Skeletal muscle satellite cell (primary cell): ENCODE data around the gene SLC7A9.

ENCODE experiments used
- H3K27me3 ChIP-seq: 2 replicates; pipeline ENCODE4 v1.7.0; 2013; ENCODE audit warnings: low read length; ENCODE audit not compliant: control insufficient read depth, insufficient read depth
- H3K36me3 ChIP-seq: 2 replicates; pipeline ENCODE4 v1.7.0; 2013; ENCODE audit warnings: mild to moderate bottlenecking, control low read depth, low read length; ENCODE audit not compliant: insufficient read depth
- H3K4me1 ChIP-seq: 2 replicates; pipeline ENCODE4 v1.7.0; 2013; ENCODE audit warnings: low read length; ENCODE audit not compliant: control insufficient read depth, insufficient read depth
- H3K4me2 ChIP-seq: 2 replicates; pipeline ENCODE4 v1.7.0; 2013; ENCODE audit warnings: mild to moderate bottlenecking, low read length
- H3K4me3 ChIP-seq: 2 replicates; pipeline ENCODE4 v1.7.0; 2013; ENCODE audit warnings: low read length
- H3K9ac ChIP-seq: 2 replicates; pipeline ENCODE4 v1.7.0; 2013; ENCODE audit warnings: mild to moderate bottlenecking, low read depth, low read length, moderate library complexity
- H3K9me3 ChIP-seq: replicated peaks from 2 replicates; pipeline ENCODE4 v1.7.0; 2013; ENCODE audit warnings: mild to moderate bottlenecking, control low read depth, low read length

The SLC7A9 gene

GRCh38 chr19:32880622-32881021 lies 11.1 kb upstream of the SLC7A9 start:
- H3K4me2 ChIP-seq, result no peak overlapping the region

GRCh38 chr19:32879741-32880140 lies 10.2 kb upstream of the SLC7A9 start:
- Histone ChIP-seq H3K4me3 (no peak overlapping the region), H3K9me3 (no peaks in the 10 kb centered on the region), H3K4me2 (no peak overlapping the region), H3K27me3 (no peaks in the 10 kb centered on the region), H3K4me1 (peaks cover 6% of the 10 kb centered on the region), H3K36me3 (no peaks in the 10 kb centered on the region), H3K9ac (no peak overlapping the region)

More at GRCh38 chr19:32880622-32881021, 11.1 kb upstream of the SLC7A9 start:
- Histone ChIP-seq H3K9me3 (no peaks in the 10 kb centered on the region), H3K4me3 (no peak overlapping the region), H3K9ac (no peak overlapping the region), H3K4me1 (peaks cover 6% of the 10 kb centered on the region), H3K27me3 (no peaks in the 10 kb centered on the region), H3K36me3 (no peaks in the 10 kb centered on the region)

GRCh38 chr19:32878988-32879387 lies 9.4 kb upstream of the SLC7A9 start:
- Histone ChIP-seq H3K27me3 (no peaks in the 10 kb centered on the region), H3K9ac (no peak overlapping the region), H3K4me1 (peaks cover 6% of the 10 kb centered on the region), H3K9me3 (no peaks in the 10 kb centered on the region), H3K36me3 (no peaks in the 10 kb centered on the region), H3K4me2 (no peak overlapping the region), H3K4me3 (no peak overlapping the region)

- no peaks in the 10 kb centered on the region for H3K27me3 ChIP-seq
- H3K4me3 ChIP-seq, result no peak overlapping the region
- no peak overlapping the region for H3K4me2 ChIP-seq
- H3K4me1 ChIP-seq, result peaks cover 6% of the 10 kb centered on the region
- no peak overlapping the region for H3K9ac ChIP-seq
- H3K36me3 ChIP-seq, result no peaks in the 10 kb centered on the region
- H3K9me3 ChIP-seq, result no peaks in the 10 kb centered on the region
These were observed 8.6 kb upstream of the SLC7A9 start for GRCh38 chr19:32877977-32878745.

GRCh38 chr19:32877323-32877912 lies 7.9 kb upstream of the SLC7A9 start:
- no peak overlapping the region for H3K4me2 ChIP-seq
- no peaks in the 10 kb centered on the region for H3K36me3 ChIP-seq
- peaks cover 6% of the 10 kb centered on the region for H3K4me1 ChIP-seq
- H3K9me3 ChIP-seq, result no peaks in the 10 kb centered on the region
- peak overlapping the region; percentile 22 for H3K4me3 ChIP-seq
- no peaks in the 10 kb centered on the region for H3K27me3 ChIP-seq
- no peak overlapping the region for H3K9ac ChIP-seq

- Histone ChIP-seq H3K4me2 (no peak overlapping the region), H3K4me3 (no peak overlapping the region), H3K9me3 (no peaks in the 10 kb centered on the region), H3K27me3 (no peaks in the 10 kb centered on the region), H3K36me3 (no peaks in the 10 kb centered on the region), H3K4me1 (peaks cover 6% of the 10 kb centered on the region), H3K9ac (no peak overlapping the region)
These were observed 7.3 kb upstream of the SLC7A9 start for GRCh38 chr19:32876919-32877285.

GRCh38 chr19:32876236-32876918 lies 6.8 kb upstream of the SLC7A9 start:
- Histone ChIP-seq H3K36me3 (no peaks in the 10 kb centered on the region), H3K9me3 (no peaks in the 10 kb centered on the region), H3K27me3 (no peaks in the 10 kb centered on the region), H3K4me3 (no peak overlapping the region), H3K4me1 (peaks cover 6% of the 10 kb centered on the region), H3K9ac (no peak overlapping the region), H3K4me2 (no peak overlapping the region)

- Histone ChIP-seq H3K36me3 (no peaks in the 10 kb centered on the region), H3K4me1 (peaks cover 6% of the 10 kb centered on the region), H3K4me2 (no peak overlapping the region), H3K27me3 (no peaks in the 10 kb centered on the region), H3K4me3 (no peak overlapping the region), H3K9me3 (no peaks in the 10 kb centered on the region), H3K9ac (no peak overlapping the region)
These were observed 5.9 kb upstream of the SLC7A9 start for GRCh38 chr19:32875428-32875827.

- H3K9me3 ChIP-seq, result no peaks in the 10 kb centered on the region
- H3K36me3 ChIP-seq, result no peaks in the 10 kb centered on the region
- no peak overlapping the region for H3K4me3 ChIP-seq
- no peak overlapping the region for H3K9ac ChIP-seq
- no peaks in the 10 kb centered on the region for H3K27me3 ChIP-seq
- peaks cover 6% of the 10 kb centered on the region for H3K4me1 ChIP-seq
- H3K4me2 ChIP-seq, result no peak overlapping the region
These were observed 5.0 kb upstream of the SLC7A9 start for GRCh38 chr19:32874605-32875004.

- H3K27me3 ChIP-seq, result no peaks in the 10 kb centered on the region
These were observed 3.8 kb upstream of the SLC7A9 start for GRCh38 chr19:32873247-32873959.

GRCh38 chr19:32872391-32872790 lies 2.8 kb upstream of the SLC7A9 start:
- no peak overlapping the region for H3K4me3 ChIP-seq
- H3K27me3 ChIP-seq, result no peaks in the 10 kb centered on the region

More at GRCh38 chr19:32873247-32873959, 3.8 kb upstream of the SLC7A9 start:
- Histone ChIP-seq H3K36me3 (no peaks in the 10 kb centered on the region), H3K4me1 (peaks cover 6% of the 10 kb centered on the region), H3K4me2 (no peak overlapping the region), H3K4me3 (no peak overlapping the region), H3K9ac (no peak overlapping the region), H3K9me3 (no peaks in the 10 kb centered on the region)

More at GRCh38 chr19:32872391-32872790, 2.8 kb upstream of the SLC7A9 start:
- peaks cover 6% of the 10 kb centered on the region for H3K4me1 ChIP-seq
- H3K9me3 ChIP-seq, result no peaks in the 10 kb centered on the region
- no peaks in the 10 kb centered on the region for H3K36me3 ChIP-seq
- H3K9ac ChIP-seq, result no peak overlapping the region
- no peak overlapping the region for H3K4me2 ChIP-seq
